ENCODE data around the gene RRBP1. TPM values are rescaled to one million over a fixed set of nuclear protein-coding genes. Genes with fewer than 3 reads are reported as not detected.
A peak's percentile ranks its signal among the peaks of the same experiment; 100 is the strongest.

The RRBP1 gene
- total RNA-seq, 2 donors from 2014 or later = 191 to 212 TPM

GRCh38 chr20:17605131-17605660 is 76.8 kb downstream of the RRBP1 start:
- Histone ChIP-seq H3K36me3 (ENCODE audit: control insufficient read depth, insufficient read depth, low read length) (peaks cover 75% of the 10 kb centered on the region), H3K27ac (ENCODE audit: low read depth, low read length) (no peak overlapping the region), H3K9ac (ENCODE audit: extremely low read depth, low read length, poor library complexity, severe bottlenecking) (no peak overlapping the region), H3K4me3 (ENCODE audit: low read length) (no peak overlapping the region), H3K27me3 (ENCODE audit: control insufficient read depth, insufficient read depth, low read length, poor library complexity, severe bottlenecking) (no peaks in the 10 kb centered on the region), H3K4me1 (ENCODE audit: control insufficient read depth, insufficient read depth, low read length) (no peaks in the 10 kb centered on the region), H3K9me3 (ENCODE audit: control insufficient read depth, low read length) (no peaks in the 10 kb centered on the region)
- Mint-ChIP-seq H3K27ac (no peak overlapping the region), H3K27me3 (ENCODE audit: insufficient read depth) (no peaks in the 10 kb centered on the region), H3K36me3 (ENCODE audit: low read depth) (peaks cover 40% of the 10 kb centered on the region), H3K4me3 (no peak overlapping the region), H3K9me3 (no peaks in the 10 kb centered on the region), H3K4me1 (peaks cover 3% of the 10 kb centered on the region)
- TF ChIP-seq, protein P1, sequence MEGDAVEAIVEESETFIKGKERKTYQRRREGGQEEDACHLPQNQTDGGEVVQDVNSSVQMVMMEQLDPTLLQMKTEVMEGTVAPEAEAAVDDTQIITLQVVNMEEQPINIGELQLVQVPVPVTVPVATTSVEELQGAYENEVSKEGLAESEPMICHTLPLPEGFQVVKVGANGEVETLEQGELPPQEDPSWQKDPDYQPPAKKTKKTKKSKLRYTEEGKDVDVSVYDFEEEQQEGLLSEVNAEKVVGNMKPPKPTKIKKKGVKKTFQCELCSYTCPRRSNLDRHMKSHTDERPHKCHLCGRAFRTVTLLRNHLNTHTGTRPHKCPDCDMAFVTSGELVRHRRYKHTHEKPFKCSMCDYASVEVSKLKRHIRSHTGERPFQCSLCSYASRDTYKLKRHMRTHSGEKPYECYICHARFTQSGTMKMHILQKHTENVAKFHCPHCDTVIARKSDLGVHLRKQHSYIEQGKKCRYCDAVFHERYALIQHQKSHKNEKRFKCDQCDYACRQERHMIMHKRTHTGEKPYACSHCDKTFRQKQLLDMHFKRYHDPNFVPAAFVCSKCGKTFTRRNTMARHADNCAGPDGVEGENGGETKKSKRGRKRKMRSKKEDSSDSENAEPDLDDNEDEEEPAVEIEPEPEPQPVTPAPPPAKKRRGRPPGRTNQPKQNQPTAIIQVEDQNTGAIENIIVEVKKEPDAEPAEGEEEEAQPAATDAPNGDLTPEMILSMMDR (conservative IDR thresholded peaks at IDR 0.05) = no peak
- WGBS, 2 experiments (ENCODE audit: insufficient coverage in 1 of 2, insufficient read length in 1 of 2) = 95% methylated on average over 5 of the region's 5 CpGs
- DNase-seq = peak; percentile 35

DNA sequence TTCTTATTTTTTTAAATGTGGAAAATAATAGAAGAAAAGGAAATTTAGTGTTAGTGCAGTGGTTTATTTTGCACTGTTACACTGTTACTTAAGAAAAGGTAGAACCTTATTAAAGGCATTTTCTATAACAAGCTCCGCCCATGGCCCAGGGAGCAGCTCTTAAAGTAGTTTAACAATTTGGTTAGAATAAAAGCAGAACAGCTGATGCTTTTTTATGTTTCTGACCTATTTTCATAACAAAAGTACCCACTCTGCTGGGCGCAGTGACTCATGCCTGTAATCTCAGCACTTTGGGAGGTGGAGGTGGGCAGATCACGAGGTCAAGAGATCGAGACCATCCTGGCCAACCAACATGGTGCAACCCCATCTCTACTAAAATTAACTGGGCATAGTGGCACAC is 79.5 kb downstream of the RRBP1 start:
- Histone ChIP-seq H3K4me1 (ENCODE audit: control insufficient read depth, insufficient read depth, low read length) (no peaks in the 10 kb centered on the region), H3K9me3 (ENCODE audit: control insufficient read depth, low read length) (no peaks in the 10 kb centered on the region), H3K36me3 (ENCODE audit: control insufficient read depth, insufficient read depth, low read length) (peaks cover 81% of the 10 kb centered on the region), H3K9ac (ENCODE audit: extremely low read depth, low read length, poor library complexity, severe bottlenecking) (no peak overlapping the region), H3K27me3 (ENCODE audit: control insufficient read depth, insufficient read depth, low read length, poor library complexity, severe bottlenecking) (no peaks in the 10 kb centered on the region), H3K4me3 (ENCODE audit: low read length) (no peak overlapping the region), H3K27ac (ENCODE audit: low read depth, low read length) (no peak overlapping the region)
- H3K4me3 Mint-ChIP-seq = no peak overlapping the region
- TF ChIP-seq, protein P1 (conservative IDR thresholded peaks at IDR 0.05) = no peak
- no peak overlapping the region for H3K27ac Mint-ChIP-seq
- H3K9me3 Mint-ChIP-seq = no peaks in the 10 kb centered on the region
- peaks cover 3% of the 10 kb centered on the region for H3K4me1 Mint-ChIP-seq
- peaks cover 30% of the 10 kb centered on the region for H3K36me3 Mint-ChIP-seq (ENCODE audit: low read depth)
- no peaks in the 10 kb centered on the region for H3K27me3 Mint-ChIP-seq (ENCODE audit: insufficient read depth)
- DNase-seq = peak; percentile 35
- 95 to 100% methylated on average over 4 of the region's 4 CpGs for WGBS, 2 experiments (ENCODE audit: insufficient coverage in 1 of 2, insufficient read length in 1 of 2)

DNA sequence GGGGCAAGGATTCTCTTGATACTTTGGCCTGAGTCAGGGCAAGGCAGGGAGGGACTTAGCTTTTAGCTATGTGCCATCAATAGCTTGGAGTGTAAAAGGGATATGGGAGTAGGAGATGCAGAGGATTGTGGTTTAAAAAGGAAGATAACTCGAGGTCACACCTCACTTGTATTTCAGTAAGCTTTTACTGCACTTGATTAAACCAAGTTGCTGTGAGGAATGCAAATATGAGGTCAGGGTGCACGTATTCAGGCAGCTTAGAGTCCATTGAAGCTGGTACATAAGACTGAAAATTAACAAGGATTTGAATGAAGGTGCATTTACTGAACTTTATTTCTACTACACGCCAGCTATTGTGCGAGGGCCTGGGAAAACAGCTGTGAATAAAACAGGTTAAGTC is 80.1 kb downstream of the RRBP1 start:
- TF ChIP-seq, protein P1 (conservative IDR thresholded peaks at IDR 0.05) = no peak

More for the DNA sequence above, 80.1 kb downstream of the RRBP1 start:
- Histone ChIP-seq H3K36me3 (ENCODE audit: control insufficient read depth, insufficient read depth, low read length) (peaks cover 80% of the 10 kb centered on the region), H3K9me3 (ENCODE audit: control insufficient read depth, low read length) (no peaks in the 10 kb centered on the region), H3K4me1 (ENCODE audit: control insufficient read depth, insufficient read depth, low read length) (no peaks in the 10 kb centered on the region), H3K4me3 (ENCODE audit: low read length) (no peak overlapping the region), H3K9ac (ENCODE audit: extremely low read depth, low read length, poor library complexity, severe bottlenecking) (no peak overlapping the region), H3K27me3 (ENCODE audit: control insufficient read depth, insufficient read depth, low read length, poor library complexity, severe bottlenecking) (no peaks in the 10 kb centered on the region), H3K27ac (ENCODE audit: low read depth, low read length) (no peak overlapping the region)
- Mint-ChIP-seq H3K4me1 (peaks cover 3% of the 10 kb centered on the region), H3K9me3 (no peaks in the 10 kb centered on the region), H3K27ac (peak overlapping the region; percentile 74), H3K36me3 (ENCODE audit: low read depth) (peaks cover 30% of the 10 kb centered on the region), H3K27me3 (ENCODE audit: insufficient read depth) (no peaks in the 10 kb centered on the region), H3K4me3 (no peak overlapping the region)
- 86 to 90% methylated on average over 2 to 4 of the region's 4 CpGs for WGBS, 2 experiments (ENCODE audit: insufficient coverage in 1 of 2, insufficient read length in 1 of 2)
- peak; percentile 48 for DNase-seq

Measured in endodermal cell (in vitro differentiated cells).